ENCODE results near the gene TPD52L1. TPM values are rescaled to one million over a fixed set of nuclear protein-coding genes. Genes with fewer than 3 reads are reported as not detected.

Gene TPD52L1
- total and polyA plus RNA-seq, 2 donors (not counting 3 experiments of a cell fraction or from before 2014, with no cell fraction given), result 0.29 to 0.37 TPM

DNA sequence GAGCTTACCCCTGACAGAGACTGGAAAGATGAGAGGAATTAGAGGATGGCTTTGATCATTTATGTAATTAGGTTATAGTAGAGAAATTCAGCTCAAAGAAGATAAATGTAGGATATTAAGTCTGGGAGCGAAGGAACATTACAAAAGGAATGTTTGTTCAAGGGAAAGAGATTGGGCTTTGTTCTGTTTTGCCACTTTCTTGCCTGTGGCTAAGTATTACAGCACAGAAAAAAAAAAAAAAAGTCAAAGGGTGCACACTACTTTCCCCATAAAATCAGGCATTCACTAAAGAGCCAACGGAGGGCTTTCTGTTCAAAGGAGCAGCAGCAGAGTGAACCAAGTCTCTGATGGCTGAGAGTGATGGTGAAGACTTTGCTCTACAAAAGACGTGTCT lies 153.2 kb downstream of the TPD52L1 start:
- no peaks in the 10 kb centered on the region for H3K79me2 ChIP-seq (ENCODE audit: control insufficient read depth, insufficient read depth, low read length)
- H3K9me3 ChIP-seq (replicated peaks; ENCODE audit: control insufficient read depth, insufficient read depth, low read length), result no peaks in the 10 kb centered on the region
- H3K27ac ChIP-seq (ENCODE audit: insufficient read depth, low read depth, low read length), result no peak overlapping the region
- BruUV-seq (replicated peaks), result no TSS peak
- H2AFZ ChIP-seq (ENCODE audit: low read depth, low read length), result no peak overlapping the region
- H3K9ac ChIP-seq (replicated peaks; ENCODE audit: extremely low read depth, insufficient read depth, low read length), result no peak overlapping the region
- POLR2A ChIA-PET, result no interaction called here
- dilution Hi-C loops (cut with MboI; ENCODE audit: extremely low pct_ligation_motif_present, low sequenced_read_pairs) (no loop called here), intact Hi-C loops (cut with micrococcal nuclease) (no loop called here)
- H3K27me3 ChIP-seq (ENCODE audit: control insufficient read depth in 2 of 2, insufficient read depth in 2 of 2, low read length in 2 of 2), result peaks cover 24 to 27% of the 10 kb centered on the region in 2 experiments
- H3K4me3 ChIP-seq (replicated peaks in 1 of 3; ENCODE audit: insufficient read depth in 1 of 3, low read depth in 1 of 3, low read length in 3 of 3), result no peak overlapping the region
- no peaks in the 10 kb centered on the region for H4K20me1 ChIP-seq (replicated peaks; ENCODE audit: control insufficient read depth, extremely low read depth, insufficient read depth, low read length)
- no peak for FAIRE-seq
- TF ChIP-seq FOS (IDR thresholded peaks at IDR 0.05; ENCODE audit: borderline replicate concordance, insufficient read depth, low read length), result no peak
- no peak for TF ChIP-seq POLR2AphosphoS5 (IDR thresholded peaks at IDR 0.05; ENCODE audit: insufficient read depth, low read depth, low read length)
- no peak for TF ChIP-seq EZH2 (IDR thresholded peaks at IDR 0.05; ENCODE audit: borderline replicate concordance, low read depth, low read length, severe bottlenecking)
- no peak for TF ChIP-seq CTCF (IDR thresholded peaks at IDR 0.05; ENCODE audit: extremely low read depth in 1 of 2, insufficient read depth in 1 of 2, low read depth in 1 of 2, low read length in 2 of 2)
- no peaks in the 10 kb centered on the region for H3K36me3 ChIP-seq (ENCODE audit: control insufficient read depth in 2 of 2, extremely low read depth in 1 of 2, insufficient read depth in 2 of 2, low read length in 2 of 2)
- H3K9me1 ChIP-seq (replicated peaks; ENCODE audit: control insufficient read depth, extremely low read depth, insufficient read depth, low read length), result no peaks in the 10 kb centered on the region
- DNase-seq (ENCODE audit: low read depth, low spot score), result no peak
- H3K4me2 ChIP-seq (ENCODE audit: insufficient read depth, low read length), result no peak overlapping the region
- CTCF ChIA-PET, result interaction anchor here (0.7 to 1.4 kb wide), 3 partner anchors 115 to 436 kb away, joined by 3 to 7 read pairs (median 3); no protein-coding TSS in a partner anchor
- peaks cover 7% of the 10 kb centered on the region for H3K4me1 ChIP-seq (ENCODE audit: control insufficient read depth, extremely low read depth, insufficient read depth, low read length)

All from endothelial cell of umbilical vein (primary cell).